HG03025 (cell line): Measurements from ENCODE around the gene MT1H.
"Not testable (repeated sequence)": the region's sequence is repeated elsewhere in the genome, so short reads cannot be mapped to it uniquely, and the experiment has no call there.

ENCODE experiments used
- ATAC-seq: cut with Tn5 transposase; IDR thresholded peaks from one replicate; pipeline ENCODE4 v1.9.1; 2021; ENCODE audit warnings: mild to moderate bottlenecking, moderate library complexity; ENCODE audit not compliant: unreplicated experiment, low FRiP score

Gene MT1H

GRCh38 chr16:56662357-56663354, 7.0 kb upstream of the MT1H start:
- no peak for ATAC-seq

DNA sequence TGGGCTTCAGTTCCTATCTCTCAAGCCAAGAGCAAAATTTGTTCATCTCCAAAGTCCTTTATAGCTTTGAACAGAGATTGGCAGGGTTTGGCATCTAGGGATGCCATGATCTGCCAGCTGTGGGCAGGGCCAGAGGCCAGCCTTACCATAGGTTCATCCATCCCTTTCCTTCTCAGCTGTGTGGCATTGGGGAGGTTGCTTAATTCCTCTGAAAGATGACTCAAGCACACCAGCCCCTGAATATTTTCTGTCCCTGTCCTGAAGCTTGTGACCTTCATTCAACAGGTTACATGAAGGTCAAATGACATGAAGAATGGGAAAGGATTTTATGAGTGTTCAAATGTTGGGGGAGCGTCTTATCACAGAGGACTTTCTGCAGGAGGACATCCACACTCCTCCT, 5.1 kb upstream of the MT1H start:
- ATAC-seq, result no peak

- ATAC-seq, result not testable (repeated sequence)
Measured at GRCh38 chr16:56665286-56666261, 4.0 kb upstream of the MT1H start.

DNA sequence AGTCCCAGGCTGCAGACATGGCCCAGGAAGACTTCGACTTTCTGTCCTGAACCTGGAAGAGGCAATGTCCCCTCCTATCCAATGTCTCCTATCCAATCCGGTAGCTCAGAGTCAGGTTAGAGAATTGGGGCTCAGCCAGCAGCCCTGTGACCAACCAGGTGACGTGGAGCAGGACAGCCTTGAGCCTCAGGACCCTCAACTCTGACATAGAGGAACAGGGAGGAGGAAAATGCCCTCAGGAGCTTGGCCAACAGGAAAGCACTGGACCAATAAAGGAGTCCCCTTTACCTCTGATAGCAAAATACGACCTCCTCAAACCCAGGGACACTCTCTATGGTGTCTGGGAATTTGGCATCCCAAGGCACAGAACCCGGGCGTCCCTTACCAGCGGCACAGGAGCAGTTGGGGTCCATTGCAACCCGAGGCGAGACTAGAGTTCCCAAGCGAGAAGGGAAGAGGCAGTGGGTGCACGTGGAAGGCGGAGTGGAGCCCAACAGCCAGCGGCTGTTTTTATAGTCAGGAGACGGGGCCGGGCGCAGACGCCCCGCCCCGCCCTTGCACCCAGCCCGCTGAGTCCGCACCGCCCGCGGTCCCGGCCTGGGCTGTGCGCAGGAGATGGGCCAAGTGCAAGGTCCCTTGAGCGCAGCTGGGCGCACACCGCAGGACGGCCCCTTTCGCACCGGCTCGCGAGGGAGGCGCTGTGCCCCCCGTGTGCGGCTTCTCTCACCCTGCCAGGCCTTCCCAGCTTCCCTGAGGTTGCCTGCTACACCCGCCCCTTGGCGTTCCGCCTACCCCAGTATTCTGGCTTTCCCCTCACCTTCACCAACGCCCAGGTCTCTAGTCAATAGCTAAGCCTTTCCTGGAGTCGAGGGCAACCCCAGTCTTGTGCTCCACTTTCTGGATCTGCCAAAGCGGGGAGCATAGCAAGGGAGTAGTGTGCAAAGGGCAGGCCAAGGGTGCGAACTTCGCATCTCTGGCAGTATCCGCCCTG, 1.7 kb upstream of the MT1H start, which contains the start of gene MT1G:
Gene MT1G, minus strand, starts transcription at position 485 of the 991 bp plus-strand sequence. Its CDS starts 72 bp downstream, at position 413.
- no peak for ATAC-seq

DNA sequence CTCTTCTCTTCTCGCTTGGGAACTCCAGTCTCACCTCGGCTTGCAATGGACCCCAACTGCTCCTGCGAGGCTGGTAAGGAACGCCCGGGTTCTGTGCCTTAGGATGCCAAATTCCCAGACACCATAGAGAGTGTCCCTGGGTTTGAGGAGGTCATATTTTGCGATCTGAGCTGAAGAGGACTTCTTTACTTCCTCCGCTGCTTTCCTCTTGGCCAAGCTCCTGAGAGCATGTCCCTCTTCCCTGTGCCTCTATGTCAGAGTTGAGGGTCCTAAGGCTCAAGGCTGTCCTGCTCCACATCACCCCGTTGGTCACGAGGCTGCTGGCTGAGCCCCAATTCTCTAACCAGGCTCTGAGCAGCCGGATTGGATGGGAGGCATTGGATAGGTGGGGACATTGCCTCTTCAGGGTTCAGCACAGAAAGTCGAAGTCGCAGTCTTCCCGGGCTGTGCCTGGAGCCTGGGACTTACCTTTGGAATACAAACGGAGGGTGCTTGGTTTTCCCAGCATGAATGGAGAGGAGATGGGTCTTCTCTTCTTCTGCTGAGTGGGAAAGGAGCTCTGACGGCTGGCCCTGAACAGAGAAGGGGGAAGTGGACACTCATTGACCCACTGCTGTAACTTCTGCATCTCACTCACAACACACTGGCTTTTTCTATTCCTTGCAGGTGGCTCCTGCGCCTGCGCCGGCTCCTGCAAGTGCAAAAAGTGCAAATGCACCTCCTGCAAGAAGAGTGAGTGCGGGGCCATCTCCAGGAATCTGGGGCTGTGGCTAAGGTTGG, 416 bp downstream of the MT1H start:
- ATAC-seq, result no peak

DNA sequence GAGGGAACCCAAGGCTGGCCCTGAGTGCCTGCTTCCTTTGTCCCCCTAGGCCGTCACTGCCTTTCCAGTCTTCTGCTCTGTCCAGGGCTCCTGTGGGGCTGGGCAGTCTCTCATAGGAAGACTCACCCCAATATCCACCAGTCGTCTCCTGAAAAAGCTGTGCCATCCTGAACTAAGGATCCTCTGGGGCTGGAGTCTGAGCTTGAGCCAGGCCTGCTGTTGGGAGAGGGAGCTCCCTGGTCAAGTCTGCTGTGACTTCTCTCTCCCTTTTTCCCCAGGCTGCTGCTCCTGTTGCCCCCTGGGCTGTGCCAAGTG, 963 bp downstream of the MT1H start:
- ATAC-seq, result no peak

DNA sequence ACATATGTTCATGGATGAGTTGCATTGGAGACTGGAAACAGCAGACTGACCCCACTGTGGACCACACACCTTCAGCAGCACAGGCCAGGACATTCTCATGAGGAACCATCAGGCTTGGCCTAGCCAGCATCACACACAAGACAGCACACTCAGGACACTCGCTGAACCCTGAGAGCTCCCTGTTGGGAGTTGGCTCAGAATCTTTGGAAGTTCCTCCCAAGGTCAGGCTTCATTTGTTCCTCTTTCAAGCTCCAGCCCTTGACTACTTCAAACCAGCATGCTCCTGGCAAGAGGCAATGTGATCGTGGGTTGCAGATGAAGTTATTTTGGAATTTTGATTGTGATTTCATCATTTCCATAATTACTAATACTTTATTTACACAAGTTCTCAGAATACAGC, 2.1 kb downstream of the MT1H start:
- not testable (repeated sequence) for ATAC-seq

DNA sequence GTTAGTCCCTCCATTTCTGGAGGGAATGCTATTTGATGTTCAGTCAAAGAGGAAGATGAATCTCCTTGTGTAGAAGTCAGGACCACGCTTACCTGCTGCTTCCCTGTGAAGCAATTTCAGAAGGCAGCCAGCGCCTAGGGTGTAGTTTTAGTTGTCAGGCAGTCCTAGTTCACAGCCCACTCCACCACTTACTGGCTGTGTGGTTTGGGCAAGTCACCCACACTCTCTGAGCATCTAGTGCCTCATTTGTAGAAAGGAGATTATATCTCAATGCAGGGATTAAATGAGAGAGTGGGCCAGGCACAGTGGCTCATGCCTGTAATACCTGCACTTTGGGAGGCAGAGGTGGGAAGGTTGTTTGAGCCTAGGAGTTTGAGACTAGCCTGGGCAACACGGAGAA, 2.6 kb downstream of the MT1H start:
- ATAC-seq, result not testable (repeated sequence)

GRCh38 chr16:56672761-56673536, 3.3 kb downstream of the MT1H start:
- ATAC-seq, result no peak

GRCh38 chr16:56673921-56674320, 4.3 kb downstream of the MT1H start:
- ATAC-seq, result no peak

GRCh38 chr16:56674570-56674969, 5.0 kb downstream of the MT1H start:
- not testable (repeated sequence) for ATAC-seq

GRCh38 chr16:56675685-56676210, 6.1 kb downstream of the MT1H start:
- no peak for ATAC-seq

- no peak for ATAC-seq
Measured at GRCh38 chr16:56677474-56677873, 7.9 kb downstream of the MT1H start.

DNA sequence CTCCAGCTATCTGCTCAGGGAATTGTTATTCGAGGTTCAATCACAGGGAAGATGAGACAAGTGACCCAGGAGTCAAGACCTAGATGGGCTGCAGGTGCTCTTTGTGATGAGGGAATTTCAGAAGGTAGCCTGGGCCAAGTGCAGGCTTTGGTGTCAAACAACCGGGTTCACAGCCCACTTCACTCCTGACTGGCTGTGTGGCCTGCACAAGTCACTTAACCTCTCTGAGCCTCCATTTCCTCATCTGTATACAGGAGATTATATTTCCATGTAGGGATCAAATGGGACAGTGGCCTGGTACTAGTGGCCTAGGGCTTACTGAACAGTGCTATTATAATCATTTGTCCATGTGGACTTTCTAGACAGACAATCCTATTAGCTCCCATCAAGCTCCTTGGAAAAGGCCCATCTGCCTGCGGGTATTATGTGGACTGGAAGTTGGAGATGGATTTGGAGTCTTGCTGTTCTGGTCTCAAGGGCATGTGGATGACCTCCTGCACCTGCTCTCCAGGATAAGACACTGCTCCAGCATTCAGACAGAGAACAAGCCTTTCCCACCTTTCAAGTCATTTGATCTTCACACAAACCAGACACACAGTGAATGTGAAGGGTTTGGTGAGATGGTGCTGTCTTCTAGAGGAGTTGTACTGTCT, 9.6 kb downstream of the MT1H start:
- ATAC-seq, result no peak

DNA sequence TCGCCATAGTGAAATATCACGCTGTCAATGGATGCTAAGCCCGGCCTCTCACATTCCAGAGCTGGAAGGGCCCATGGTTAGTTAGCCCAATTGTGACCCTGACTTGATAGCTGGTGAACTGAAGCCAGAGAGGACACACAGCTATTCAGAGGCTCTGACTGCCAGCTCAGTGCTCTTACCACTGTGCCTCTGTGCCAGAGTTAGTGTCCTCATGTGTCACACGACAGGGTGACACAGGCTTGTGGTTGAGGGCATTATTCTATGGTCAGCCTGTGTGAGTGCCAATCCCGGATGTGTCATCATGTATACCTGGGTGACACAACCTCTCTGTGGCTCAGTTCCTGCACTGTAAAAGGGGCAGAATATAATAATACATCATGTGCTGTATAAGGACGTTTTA, 10.2 kb downstream of the MT1H start:
- ATAC-seq, result no peak

- ATAC-seq, result peak; percentile 92
Measured at GRCh38 chr16:56681939-56682702, 12.5 kb downstream of the MT1H start, which contains the start of gene MT1X. MT1X (plus strand) TSS chr16:56682470; CDS start chr16:56682541, 71 bp downstream.
